Muscle layer of duodenum (tissue), 2 donors: ENCODE measurements around the gene SERPINA7.
"Not testable (repeated sequence)": the region's sequence is repeated elsewhere in the genome, so short reads cannot be mapped to it uniquely, and the experiment has no call there.

Source experiments
- H3K27ac ChIP-seq: one replicate; pipeline ENCODE4 v1.7.0; 2013; ENCODE audit warnings: mild to moderate bottlenecking, low read length
- H3K27me3 ChIP-seq: one replicate; pipeline ENCODE4 v1.7.0; 2013; ENCODE audit warnings: low read depth, mild to moderate bottlenecking, control low read depth, low read length
- H3K36me3 ChIP-seq, 2 donors: one replicate each; pipeline ENCODE4 v1.7.0; 2013; ENCODE audit warnings: low read length in 2 of 2, control low read depth in 1 of 2, mild to moderate bottlenecking in 1 of 2; ENCODE audit not compliant: insufficient read depth in 2 of 2, control insufficient read depth in 1 of 2
- H3K4me1 ChIP-seq, 2 donors: one replicate each; pipeline ENCODE4 v1.7.0; 2013; ENCODE audit warnings: low read length in 2 of 2, mild to moderate bottlenecking in 2 of 2, control low read depth in 1 of 2, moderate library complexity in 1 of 2; ENCODE audit not compliant: insufficient read depth in 2 of 2, control insufficient read depth in 1 of 2
- H3K4me3 ChIP-seq, 2 donors: one replicate each; pipeline ENCODE4 v1.7.0; 2013; ENCODE audit warnings: low read length in 2 of 2, low read depth in 1 of 2, mild to moderate bottlenecking in 1 of 2
- H3K9me3 ChIP-seq, 2 donors: one replicate each; pipeline ENCODE4 v1.7.0; 2013; ENCODE audit warnings: low read length in 2 of 2, control low read depth in 1 of 2, mild to moderate bottlenecking in 1 of 2; ENCODE audit not compliant: control insufficient read depth in 1 of 2
- donor health status: healthy.

Gene SERPINA7

DNA sequence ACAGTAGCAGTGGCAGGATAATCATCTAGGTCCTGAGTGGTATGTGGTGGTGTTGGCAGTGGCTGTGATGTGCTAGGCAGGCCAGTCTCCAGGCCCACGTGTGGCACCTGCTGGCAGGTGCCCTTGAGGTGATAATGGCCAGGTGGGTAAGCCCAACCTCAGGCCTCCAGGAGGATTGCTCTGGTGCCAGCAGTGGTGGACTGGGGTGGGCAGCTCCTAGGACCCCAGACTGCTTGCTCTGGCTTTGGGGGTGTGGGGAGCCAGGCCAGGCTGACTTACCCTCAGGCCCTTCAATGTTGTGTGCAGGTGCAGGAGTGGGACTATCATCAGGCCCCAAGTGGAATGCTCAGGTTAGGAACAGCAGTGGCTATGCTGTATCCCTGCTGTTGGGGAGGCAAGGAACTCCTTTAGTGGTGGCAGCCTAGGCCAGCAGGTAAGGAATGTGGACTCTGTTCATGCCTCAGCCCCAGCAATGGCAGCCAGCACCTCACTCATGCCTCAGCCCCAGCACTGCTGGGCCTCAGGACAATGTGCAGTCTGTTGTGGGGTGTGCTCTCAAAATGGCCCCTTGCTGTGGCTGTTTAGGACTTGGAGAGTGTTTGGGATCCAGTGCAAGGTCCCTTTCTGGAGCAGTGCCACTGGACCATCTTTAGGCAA lies 24.3 kb downstream of the SERPINA7 start:
- Histone ChIP-seq H3K27ac (no peak overlapping the region), H3K9me3 (no peaks in the 10 kb centered on the region), H3K36me3 (no peaks in the 10 kb centered on the region), H3K4me1 (no peaks in the 10 kb centered on the region), H3K27me3 (no peaks in the 10 kb centered on the region), H3K4me3 (no peak overlapping the region)

DNA sequence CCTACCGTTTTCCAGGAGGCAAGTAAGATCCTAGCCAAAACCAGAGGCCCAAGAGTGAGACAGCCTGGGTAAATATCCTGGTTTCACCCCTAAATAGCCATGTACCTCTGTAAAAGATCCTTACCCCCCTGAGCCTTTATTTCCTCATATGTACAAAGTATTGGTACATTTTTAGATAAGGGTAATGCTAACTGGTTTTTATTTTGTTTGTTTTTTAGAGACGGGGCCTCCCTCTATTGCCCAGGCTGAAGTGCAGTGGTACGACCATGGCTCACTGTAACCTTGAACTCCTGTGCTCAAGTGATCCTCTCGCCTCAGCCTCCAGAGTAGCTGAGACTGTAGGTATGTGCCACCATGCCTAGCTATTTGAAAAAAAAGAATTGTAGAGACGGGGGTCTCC lies 29.4 kb downstream of the SERPINA7 start:
- H3K27ac ChIP-seq: no peak overlapping the region

DNA sequence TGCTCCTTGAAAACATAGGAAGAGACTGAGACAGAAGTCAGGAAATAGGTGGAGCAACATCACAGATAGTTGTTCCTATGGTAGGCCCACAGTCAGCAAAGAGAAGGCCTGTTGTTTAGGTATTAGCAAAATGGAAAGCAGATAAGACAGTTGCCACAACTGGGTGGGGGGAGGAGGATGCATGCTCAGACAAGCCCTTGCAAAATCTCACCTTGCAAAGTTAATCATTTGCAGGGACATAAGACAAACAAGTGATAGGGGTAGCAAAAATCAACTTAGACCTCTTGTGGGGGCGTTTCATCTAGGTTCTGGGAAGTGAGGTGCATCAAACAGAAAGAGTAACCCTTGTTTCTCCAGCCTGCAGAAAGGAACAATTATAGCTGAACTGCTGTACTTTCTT lies 30.7 kb downstream of the SERPINA7 start:
- no peaks in the 10 kb centered on the region for H3K27me3 ChIP-seq
- H3K4me3 ChIP-seq: no peak overlapping the region
- H3K36me3 ChIP-seq: no peaks in the 10 kb centered on the region
- no peak overlapping the region for H3K27ac ChIP-seq
- H3K9me3 ChIP-seq: no peaks in the 10 kb centered on the region
- no peaks in the 10 kb centered on the region for H3K4me1 ChIP-seq

More for the DNA sequence above, 29.4 kb downstream of the SERPINA7 start:
- H3K36me3 ChIP-seq: no peaks in the 10 kb centered on the region
- H3K4me3 ChIP-seq: no peak overlapping the region
- no peaks in the 10 kb centered on the region for H3K27me3 ChIP-seq
- no peaks in the 10 kb centered on the region for H3K4me1 ChIP-seq
- no peaks in the 10 kb centered on the region for H3K9me3 ChIP-seq

DNA sequence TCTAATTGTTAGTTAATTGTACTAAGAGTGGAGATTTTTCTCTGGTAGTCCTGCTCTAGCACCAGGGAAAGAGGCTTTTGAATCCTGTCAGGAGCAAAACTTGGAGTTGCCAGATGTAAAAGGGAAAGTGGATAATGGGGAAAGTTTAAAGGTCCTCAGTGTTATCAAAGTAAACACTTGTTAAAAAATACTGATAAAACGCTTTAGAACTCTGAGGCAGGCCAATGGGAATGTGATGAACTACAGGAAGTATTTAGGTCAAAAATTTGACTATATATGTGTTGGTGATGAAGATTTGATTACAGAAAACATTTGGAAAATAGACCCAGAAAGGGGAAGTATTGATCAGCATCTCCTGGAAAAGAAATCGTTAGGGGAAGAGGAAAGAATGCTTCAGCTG lies 32.8 kb downstream of the SERPINA7 start:
- H3K9me3 ChIP-seq: no peaks in the 10 kb centered on the region
- H3K27me3 ChIP-seq: no peaks in the 10 kb centered on the region
- H3K4me1 ChIP-seq: no peaks in the 10 kb centered on the region
- H3K27ac ChIP-seq: no peak overlapping the region
- H3K36me3 ChIP-seq: no peaks in the 10 kb centered on the region
- H3K4me3 ChIP-seq: no peak overlapping the region

GRCh38 chrX:106000609-106001008 lies 37.9 kb downstream of the SERPINA7 start:
- H3K27me3 ChIP-seq, H3K9me3 ChIP-seq, H3K36me3 ChIP-seq, H3K4me1 ChIP-seq, H3K27ac ChIP-seq, H3K4me3 ChIP-seq: not testable (repeated sequence)

DNA sequence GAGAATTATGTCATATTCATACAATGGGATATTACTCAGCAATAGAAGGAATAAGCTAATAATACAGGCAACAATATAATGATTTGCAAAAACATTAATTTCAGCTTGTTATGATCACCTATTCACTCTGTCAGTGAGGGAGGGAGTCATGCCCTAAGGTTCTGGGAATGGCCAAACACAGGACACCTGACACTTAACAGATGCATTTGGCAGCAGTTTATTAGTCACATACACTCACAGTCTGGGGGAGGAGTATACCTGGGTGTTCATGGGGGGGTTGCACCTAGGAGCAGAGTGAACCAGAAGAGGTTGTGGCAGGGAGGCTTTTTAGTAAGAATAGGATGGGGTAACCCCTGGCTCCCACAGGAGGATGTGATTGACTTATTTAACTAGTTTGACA lies 38.3 kb downstream of the SERPINA7 start:
- H3K27ac ChIP-seq: no peak overlapping the region
- H3K36me3 ChIP-seq: no peaks in the 10 kb centered on the region
- H3K9me3 ChIP-seq: no peaks in the 10 kb centered on the region

GRCh38 chrX:105999294-105999693 lies 39.2 kb downstream of the SERPINA7 start:
- no peak overlapping the region for H3K27ac ChIP-seq
- no peak overlapping the region for H3K4me3 ChIP-seq
- no peaks in the 10 kb centered on the region for H3K4me1 ChIP-seq
- no peaks in the 10 kb centered on the region for H3K9me3 ChIP-seq
- H3K36me3 ChIP-seq: no peaks in the 10 kb centered on the region
- H3K27me3 ChIP-seq: no peaks in the 10 kb centered on the region

More for the DNA sequence above, 38.3 kb downstream of the SERPINA7 start:
- Histone ChIP-seq H3K4me3 (no peak overlapping the region), H3K4me1 (no peaks in the 10 kb centered on the region), H3K27me3 (no peaks in the 10 kb centered on the region)

DNA sequence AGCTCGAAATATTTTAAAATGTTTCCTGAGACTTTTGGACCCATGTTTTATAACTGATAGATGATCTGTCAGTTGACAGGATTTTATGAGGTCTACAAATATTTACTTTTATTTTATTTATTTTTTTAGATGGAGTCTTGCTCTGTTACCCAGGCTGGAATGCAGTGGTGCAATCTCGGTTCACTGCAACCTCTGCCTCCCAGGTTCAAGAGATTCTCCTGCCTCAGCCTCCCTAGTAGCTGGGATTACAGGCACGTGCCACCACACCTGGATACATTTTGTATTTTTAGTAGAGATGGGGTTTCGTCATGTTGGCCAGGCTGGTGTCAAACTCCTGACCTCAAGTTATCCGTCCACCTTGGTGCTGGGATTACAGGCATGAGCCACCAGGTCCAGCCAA lies 50.0 kb downstream of the SERPINA7 start:
- H3K4me3 ChIP-seq, H3K36me3 ChIP-seq, H3K9me3 ChIP-seq, H3K27ac ChIP-seq, H3K4me1 ChIP-seq, H3K27me3 ChIP-seq: not testable (repeated sequence)
